Gastroesophageal sphincter (tissue), 4 donors: Measurements from ENCODE around the gene SLC5A11. TPM values are rescaled to one million over a fixed set of nuclear protein-coding genes. Genes with fewer than 3 reads are reported as not detected.
"Not testable (repeated sequence)": the region's sequence is repeated elsewhere in the genome, so short reads cannot be mapped to it uniquely, and the experiment has no call there.

Source experiments
- ATAC-seq: fragments of 150-250 bp; one replicate; pipeline ENCODE4 v1.9.1; 2016; ENCODE audit warnings: mild to moderate bottlenecking, moderate library complexity
- H3K27ac ChIP-seq, 4 donors: fragments of 200-600 bp; sonication (generic) in 3 of 4; 1 replicate in 3 of 4; 2 replicates in 1 of 4; pipeline ENCODE4 v1.5.1; 2016 to 2019
- H3K27me3 ChIP-seq: fragments of 200-600 bp; sonication (generic); one replicate; pipeline ENCODE4 v1.5.1; 2019
- H3K36me3 ChIP-seq, 2 donors: fragments of 200-600 bp; sonication (generic); one replicate each; pipeline ENCODE4 v1.5.1; 2019; ENCODE audit warnings: control low read depth in 1 of 2
- H3K4me1 ChIP-seq, 3 donors: fragments of 200-600 bp; sonication (generic); 1 replicate in 2 of 3; 2 replicates in 1 of 3; pipeline ENCODE4 v1.5.1; 2016 to 2019; ENCODE audit warnings: control low read depth in 2 of 3
- H3K4me3 ChIP-seq, 2 donors: fragments of 200-600 bp; sonication (generic); one replicate each; pipeline ENCODE4 v1.5.1; 2019; ENCODE audit warnings: mild to moderate bottlenecking in 1 of 2, moderate library complexity in 1 of 2
- H3K9me3 ChIP-seq, 3 donors: fragments of 200-600 bp; sonication (generic); one replicate each; pipeline ENCODE4 v1.5.1; 2017 to 2019; ENCODE audit warnings: control low read depth in 2 of 3
- EP300 ChIP-seq: sonication (generic); formaldehyde crosslinking; IDR thresholded peaks from one replicate; pipeline ENCODE4 v1.6.1; 2017; ENCODE audit warnings: antibody characterized with exemption, mild to moderate bottlenecking
- POLR2A ChIP-seq, 2 donors: fragments of 450-650 bp; IDR thresholded peaks; one replicate each; pipeline ENCODE4 v1.6.1; 2017; ENCODE audit warnings: antibody characterized with exemption in 2 of 2, mild to moderate bottlenecking in 2 of 2, moderate library complexity in 1 of 2
- POLR2AphosphoS5 ChIP-seq: sonication (generic); formaldehyde crosslinking; IDR thresholded peaks from one replicate; pipeline ENCODE4 v1.6.1; 2017; ENCODE audit warnings: antibody characterized with exemption
- WGBS, 2 donors: methylation state at CpG; one replicate each; pipeline ENCODE4 v1.1.5; 2018; ENCODE audit warnings: low coverage in 1 of 2; 5-methylcytosine and 5-hydroxymethylcytosine counted together
- total RNA-seq, 4 donors: library from RNA; depleted of rRNA; stranded (reverse); fragments of >200 nt; gene quantifications; one replicate each; pipeline ENCODE4 v1.1.0, GENCODE V29; 2016
- TF ChIP-seq, protein P1 (sequence below), 4 experiments: fragments of 200-600 bp in 2 of 4; fragments of 450-650 bp in 2 of 4; sonication (generic) in 1 of 4; IDR thresholded peaks; one replicate each; pipeline ENCODE4 v1.5.1; 2017 to 2019; ENCODE audit warnings: antibody characterized with exemption in 4 of 4, mild to moderate bottlenecking in 2 of 4, moderate library complexity in 2 of 4

The SLC5A11 gene
- total RNA-seq, 4 donors from 2014 or later, result 0.12 to 2.8 (median 0.27) TPM; not detected in 1

DNA sequence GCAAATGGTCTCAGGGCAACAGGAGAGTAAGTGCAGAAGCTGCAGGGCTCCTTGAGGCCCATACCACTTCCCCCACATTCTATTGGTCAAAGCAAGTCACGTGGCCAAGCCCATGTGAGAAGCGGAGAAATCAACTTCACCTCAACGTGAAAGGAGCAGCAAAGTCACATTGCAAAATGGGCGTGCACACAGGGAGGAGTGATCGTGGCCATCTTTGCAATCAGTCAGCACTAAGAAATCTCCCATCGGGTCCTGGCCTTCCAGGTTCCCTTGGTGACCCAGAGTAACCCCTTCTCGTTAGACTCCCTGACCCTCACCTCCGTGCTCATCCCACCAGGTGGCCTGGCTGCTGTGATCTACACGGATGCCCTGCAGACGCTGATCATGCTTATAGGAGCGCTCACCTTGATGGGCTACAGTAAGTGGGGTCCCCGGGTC is 38.0 kb downstream of the SLC5A11 start:
- peaks cover 4% of the 10 kb centered on the region for H3K27me3 ChIP-seq
- H3K4me3 ChIP-seq, result no peak overlapping the region
- H3K36me3 ChIP-seq, result no peaks in the 10 kb centered on the region
- no peak for ATAC-seq
- no peaks in the 10 kb centered on the region for H3K4me1 ChIP-seq
- H3K27ac ChIP-seq, result no peak overlapping the region
- TF ChIP-seq POLR2AphosphoS5 (no peak), POLR2A (IDR thresholded peaks at IDR 0.05) (no peak), EP300 (no peak)
- TF ChIP-seq, protein P1, sequence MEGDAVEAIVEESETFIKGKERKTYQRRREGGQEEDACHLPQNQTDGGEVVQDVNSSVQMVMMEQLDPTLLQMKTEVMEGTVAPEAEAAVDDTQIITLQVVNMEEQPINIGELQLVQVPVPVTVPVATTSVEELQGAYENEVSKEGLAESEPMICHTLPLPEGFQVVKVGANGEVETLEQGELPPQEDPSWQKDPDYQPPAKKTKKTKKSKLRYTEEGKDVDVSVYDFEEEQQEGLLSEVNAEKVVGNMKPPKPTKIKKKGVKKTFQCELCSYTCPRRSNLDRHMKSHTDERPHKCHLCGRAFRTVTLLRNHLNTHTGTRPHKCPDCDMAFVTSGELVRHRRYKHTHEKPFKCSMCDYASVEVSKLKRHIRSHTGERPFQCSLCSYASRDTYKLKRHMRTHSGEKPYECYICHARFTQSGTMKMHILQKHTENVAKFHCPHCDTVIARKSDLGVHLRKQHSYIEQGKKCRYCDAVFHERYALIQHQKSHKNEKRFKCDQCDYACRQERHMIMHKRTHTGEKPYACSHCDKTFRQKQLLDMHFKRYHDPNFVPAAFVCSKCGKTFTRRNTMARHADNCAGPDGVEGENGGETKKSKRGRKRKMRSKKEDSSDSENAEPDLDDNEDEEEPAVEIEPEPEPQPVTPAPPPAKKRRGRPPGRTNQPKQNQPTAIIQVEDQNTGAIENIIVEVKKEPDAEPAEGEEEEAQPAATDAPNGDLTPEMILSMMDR (IDR thresholded peaks at IDR 0.05), result no peak
- H3K9me3 ChIP-seq, result peaks cover 0 to 6% (median 0%) of the 10 kb centered on the region in 3 donors
- 67% methylated on average over 8 of the region's 12 CpGs; no CpG with 5 or more reads in 1 of the 2 donors for WGBS, 2 donors

DNA sequence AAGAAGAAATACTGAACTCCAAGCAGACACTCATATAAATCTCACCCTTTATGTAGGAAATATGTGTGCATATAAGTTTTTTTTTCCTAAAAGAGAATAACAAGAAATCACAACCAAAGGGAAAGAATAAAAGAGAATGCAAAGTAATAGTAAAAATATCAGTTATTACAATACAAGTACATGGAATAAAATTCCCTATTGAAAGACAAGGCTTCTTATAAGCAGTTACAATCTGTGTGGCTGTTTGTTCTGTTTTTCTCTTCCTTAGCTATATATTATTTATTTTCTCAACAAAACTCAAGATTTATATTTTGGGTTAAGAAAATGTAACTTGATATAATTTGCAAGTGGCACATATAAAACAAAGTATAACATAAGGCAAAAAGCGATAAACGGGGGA is 41.7 kb downstream of the SLC5A11 start:
- Histone ChIP-seq H3K4me1 (no peaks in the 10 kb centered on the region), H3K27ac (no peak overlapping the region), H3K4me3 (no peak overlapping the region), H3K27me3 (peaks cover 5% of the 10 kb centered on the region), H3K36me3 (no peaks in the 10 kb centered on the region), H3K9me3 (peaks cover 0 to 6% (median 0%) of the 10 kb centered on the region in 3 donors)
- WGBS, 2 donors, result 94 to 96% methylated on average over 2 of the region's 2 CpGs
- no peak for ATAC-seq
- TF ChIP-seq, protein P1 (IDR thresholded peaks at IDR 0.05), result no peak
- TF ChIP-seq POLR2A (IDR thresholded peaks at IDR 0.05) (no peak), POLR2AphosphoS5 (no peak)

GRCh38 chr16:24890746-24891145 is 45.0 kb downstream of the SLC5A11 start:
- WGBS, 2 donors, result 85 to 100% methylated on average over 5 to 9 of the region's 13 CpGs
- Histone ChIP-seq H3K27ac (no peak overlapping the region), H3K9me3 (peaks cover 0 to 6% (median 0%) of the 10 kb centered on the region in 3 donors), H3K36me3 (no peaks in the 10 kb centered on the region), H3K4me3 (no peak overlapping the region), H3K27me3 (peaks cover 5% of the 10 kb centered on the region), H3K4me1 (no peaks in the 10 kb centered on the region)
- no peak for ATAC-seq
- TF ChIP-seq POLR2A (IDR thresholded peaks at IDR 0.05) (no peak), POLR2AphosphoS5 (no peak), EP300 (no peak)

- ATAC-seq, result no peak
- 80 to 100% methylated on average over 1 of the region's 1 CpG for WGBS, 2 donors
- Histone ChIP-seq H3K4me3 (no peak overlapping the region), H3K4me1 (no peaks in the 10 kb centered on the region), H3K36me3 (no peaks in the 10 kb centered on the region), H3K9me3 (no peaks in the 10 kb centered on the region), H3K27me3 (no peaks in the 10 kb centered on the region), H3K27ac (no peak overlapping the region)
- TF ChIP-seq POLR2AphosphoS5 (no peak), POLR2A (IDR thresholded peaks at IDR 0.05) (no peak), EP300 (no peak)
- TF ChIP-seq, protein P1 (IDR thresholded peaks at IDR 0.05), result no peak
These were observed 50.7 kb downstream of the SLC5A11 start for GRCh38 chr16:24896439-24896838.

GRCh38 chr16:24897522-24897921 is 51.8 kb downstream of the SLC5A11 start:
- not testable (repeated sequence) for H3K36me3 ChIP-seq, H3K9me3 ChIP-seq, H3K4me1 ChIP-seq, ATAC-seq, H3K27me3 ChIP-seq, H3K4me3 ChIP-seq, H3K27ac ChIP-seq
- WGBS, 2 donors, result 63 to 67% methylated on average over 1 to 2 of the region's 2 CpGs

DNA sequence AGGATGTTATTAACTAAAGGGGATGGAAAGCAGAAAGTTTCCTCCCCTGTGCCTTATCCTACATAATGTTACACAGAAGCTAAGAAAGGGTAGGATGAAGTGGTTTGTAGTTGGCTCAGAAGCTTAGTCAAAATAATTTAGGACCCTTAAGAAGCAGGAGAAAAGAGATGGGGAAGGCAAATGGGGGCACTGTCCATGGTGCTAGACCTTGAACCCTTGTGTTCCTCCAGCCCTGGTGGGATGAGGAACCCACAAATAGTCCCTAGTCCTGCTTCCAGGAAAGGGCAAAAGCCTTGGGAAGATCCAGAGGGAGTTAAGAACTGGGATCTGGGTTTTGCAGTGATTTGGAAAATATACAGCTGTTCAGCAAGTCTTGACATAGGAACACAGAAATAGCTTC is 54.5 kb downstream of the SLC5A11 start:
- Histone ChIP-seq H3K4me3 (no peak overlapping the region), H3K36me3 (no peaks in the 10 kb centered on the region), H3K4me1 (no peaks in the 10 kb centered on the region), H3K27ac (no peak overlapping the region), H3K27me3 (no peaks in the 10 kb centered on the region), H3K9me3 (no peaks in the 10 kb centered on the region)
- ATAC-seq, result no peak
- no peak for TF ChIP-seq POLR2A (IDR thresholded peaks at IDR 0.05)
- no peak for TF ChIP-seq EP300
- TF ChIP-seq POLR2AphosphoS5, result no peak
- TF ChIP-seq, protein P1 (IDR thresholded peaks at IDR 0.05), result no peak
